AG10803 (cell line): Measurements from ENCODE around the gene PCSK7.

Experiments used
- DNase-seq: peaks from one replicate; pipeline ENCODE4 v3.0.0; 2010; ENCODE audit warnings: low read depth
- H3K4me3 ChIP-seq: 2 replicates; pipeline ENCODE4 v1.5.1; 2011; ENCODE audit warnings: mild to moderate bottlenecking, low read length, control low read depth
- TF ChIP-seq, protein P1 (sequence below): conservative IDR thresholded peaks from 2 replicates; pipeline ENCODE4 v1.5.1; 2011; ENCODE audit warnings: mild to moderate bottlenecking, low read length, control low read depth, inconsistent platforms

PCSK7 gene

DNA sequence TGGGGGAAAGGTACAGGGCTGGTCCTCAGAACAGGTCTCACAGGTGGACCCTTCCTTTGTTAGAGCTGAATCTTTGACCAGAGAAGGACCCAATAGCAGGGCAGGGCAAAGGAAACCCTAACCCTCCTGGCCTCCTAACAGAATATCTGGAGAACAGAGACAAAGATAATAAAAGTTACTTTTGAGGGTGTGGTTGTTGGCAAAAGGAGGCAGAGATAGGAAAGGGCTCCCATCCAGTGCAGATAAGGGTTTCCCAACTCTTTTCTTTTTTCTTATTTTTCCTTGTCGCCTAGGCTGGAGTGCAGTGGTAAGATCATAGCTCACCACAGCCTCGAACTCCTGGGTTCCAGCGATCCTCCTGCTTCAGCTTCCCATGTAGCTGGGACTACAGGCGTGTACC is 11.9 kb downstream of the PCSK7 start:
- no peak for DNase-seq
- no peak overlapping the region for H3K4me3 ChIP-seq
- TF ChIP-seq, protein P1, sequence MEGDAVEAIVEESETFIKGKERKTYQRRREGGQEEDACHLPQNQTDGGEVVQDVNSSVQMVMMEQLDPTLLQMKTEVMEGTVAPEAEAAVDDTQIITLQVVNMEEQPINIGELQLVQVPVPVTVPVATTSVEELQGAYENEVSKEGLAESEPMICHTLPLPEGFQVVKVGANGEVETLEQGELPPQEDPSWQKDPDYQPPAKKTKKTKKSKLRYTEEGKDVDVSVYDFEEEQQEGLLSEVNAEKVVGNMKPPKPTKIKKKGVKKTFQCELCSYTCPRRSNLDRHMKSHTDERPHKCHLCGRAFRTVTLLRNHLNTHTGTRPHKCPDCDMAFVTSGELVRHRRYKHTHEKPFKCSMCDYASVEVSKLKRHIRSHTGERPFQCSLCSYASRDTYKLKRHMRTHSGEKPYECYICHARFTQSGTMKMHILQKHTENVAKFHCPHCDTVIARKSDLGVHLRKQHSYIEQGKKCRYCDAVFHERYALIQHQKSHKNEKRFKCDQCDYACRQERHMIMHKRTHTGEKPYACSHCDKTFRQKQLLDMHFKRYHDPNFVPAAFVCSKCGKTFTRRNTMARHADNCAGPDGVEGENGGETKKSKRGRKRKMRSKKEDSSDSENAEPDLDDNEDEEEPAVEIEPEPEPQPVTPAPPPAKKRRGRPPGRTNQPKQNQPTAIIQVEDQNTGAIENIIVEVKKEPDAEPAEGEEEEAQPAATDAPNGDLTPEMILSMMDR, result no peak

GRCh38 chr11:117219455-117219854 is 12.4 kb downstream of the PCSK7 start:
- H3K4me3 ChIP-seq, result no peak overlapping the region
- no peak for DNase-seq
- TF ChIP-seq, protein P1, result no peak

DNA sequence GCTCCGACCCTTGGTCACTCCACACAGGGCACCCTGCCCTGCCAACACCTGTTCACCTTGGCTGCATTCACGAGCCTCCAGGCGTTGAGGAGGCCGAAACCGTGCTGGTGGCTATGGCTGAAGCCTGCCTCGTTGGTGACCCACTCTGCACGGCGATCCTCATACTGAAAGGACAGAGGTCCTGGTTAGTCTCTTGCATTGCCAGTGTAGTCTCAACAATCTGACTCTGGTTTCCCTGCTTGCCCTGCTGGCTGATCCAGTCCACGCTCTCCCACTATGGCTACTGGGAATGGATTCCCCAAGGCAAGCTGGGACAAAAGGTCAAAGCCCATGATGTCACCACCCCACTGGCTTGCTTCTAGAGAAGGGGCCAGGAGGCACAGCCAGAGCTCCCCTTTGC is 12.9 kb downstream of the PCSK7 start:
- TF ChIP-seq, protein P1, result no peak
- H3K4me3 ChIP-seq, result no peak overlapping the region
- no peak for DNase-seq

GRCh38 chr11:117218133-117218915 is 13.5 kb downstream of the PCSK7 start:
- H3K4me3 ChIP-seq, result no peak overlapping the region
- TF ChIP-seq, protein P1, result no peak

DNA sequence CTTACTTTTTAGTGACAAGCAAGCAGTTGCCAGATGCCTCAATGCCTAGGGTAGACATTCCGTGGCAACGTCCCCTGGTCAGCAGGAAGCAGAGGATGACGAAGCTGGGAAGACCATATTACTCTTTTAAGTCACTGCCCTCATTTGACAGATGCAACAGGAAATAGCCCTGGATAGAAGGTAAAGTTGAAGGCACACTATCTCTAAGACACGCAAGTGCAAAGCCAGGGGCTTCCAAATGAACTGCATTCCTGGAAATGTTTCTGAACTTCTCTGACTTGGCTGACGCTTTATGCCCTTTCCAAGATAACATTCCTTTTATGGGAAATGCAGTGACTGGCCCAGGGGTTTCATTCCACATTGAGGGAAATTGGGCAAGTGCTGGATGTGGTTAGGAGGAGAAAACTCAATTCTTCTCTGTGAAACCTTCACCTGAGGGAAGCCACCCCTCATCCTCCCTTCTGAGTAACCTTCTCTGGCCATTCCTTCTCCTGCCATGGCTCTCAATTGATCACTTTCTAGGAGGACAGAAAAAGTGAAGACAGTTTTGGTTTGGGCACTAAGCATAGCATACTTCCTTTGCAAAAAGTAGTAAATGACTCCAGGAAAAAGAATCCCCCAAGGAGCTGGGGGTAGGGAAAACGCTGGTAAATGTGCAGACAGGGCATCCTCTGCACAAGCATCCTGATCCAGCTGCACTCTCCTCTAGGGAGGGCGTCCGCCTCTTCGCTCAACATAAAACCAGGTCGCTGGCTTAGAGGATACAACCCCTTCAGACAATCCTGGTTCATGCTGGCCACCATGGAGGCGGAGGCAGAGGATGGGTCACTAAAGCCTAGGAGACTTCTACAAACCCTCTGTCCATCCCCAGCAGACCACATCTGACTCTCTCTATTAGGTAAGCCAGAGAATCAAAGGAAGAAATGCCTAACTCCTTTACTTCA is 14.5 kb downstream of the PCSK7 start:
- TF ChIP-seq, protein P1, result no peak
- no peak overlapping the region for H3K4me3 ChIP-seq
- DNase-seq, result peak; percentile 54

More at GRCh38 chr11:117218133-117218915, 13.5 kb downstream of the PCSK7 start:
- no peak for DNase-seq

DNA sequence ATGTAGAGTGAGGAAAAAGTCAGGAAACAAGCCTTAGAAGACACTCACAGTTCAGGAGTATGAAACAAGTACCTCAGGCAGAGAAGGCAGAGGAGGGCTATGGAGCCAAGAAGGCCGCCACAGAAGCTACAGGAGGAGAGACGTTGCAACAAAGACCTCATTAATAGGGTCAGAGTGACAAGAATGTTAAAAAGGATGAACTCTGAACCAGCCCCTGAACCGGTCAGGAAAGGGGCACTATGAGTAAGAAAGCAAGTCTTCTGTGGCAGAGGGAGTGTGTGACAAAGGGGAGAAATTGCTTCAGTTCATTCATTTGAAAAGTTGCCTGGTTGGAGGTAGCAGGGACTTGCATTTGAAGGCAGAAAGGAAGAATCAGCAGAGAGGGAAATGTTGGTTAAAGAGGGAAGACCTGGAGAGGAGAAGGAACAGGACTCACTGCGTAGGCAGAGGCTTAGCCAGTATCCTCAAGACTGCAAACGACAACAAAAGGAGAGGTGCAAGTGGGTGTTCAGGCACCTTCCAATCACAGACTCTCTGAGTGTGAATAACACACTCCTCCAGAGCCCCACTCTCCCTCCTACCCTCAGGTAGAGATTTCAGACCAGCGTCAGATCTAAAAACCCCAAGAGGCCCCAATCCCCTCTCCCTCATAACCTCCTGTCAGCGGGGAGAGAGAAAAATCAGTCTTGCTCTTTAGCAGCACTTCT is 17.3 kb downstream of the PCSK7 start:
- no peak overlapping the region for H3K4me3 ChIP-seq
- TF ChIP-seq, protein P1, result no peak
- DNase-seq, result no peak
